Measurements from ENCODE around the gene MMP15.
"Not testable (repeated sequence)": the region's sequence is repeated elsewhere in the genome, so short reads cannot be mapped to it uniquely, and the experiment has no call there.

MMP15 gene

GRCh38 chr16:58086381-58087208, 61.0 kb downstream of the MMP15 start:
- no peak for FAIRE-seq
- no peak for DNase-seq (ENCODE audit: insufficient read length)
- TF ChIP-seq POLR2AphosphoS5 (IDR thresholded peaks at IDR 0.05; ENCODE audit: low read depth, low read length) = no peak
- no peak for TF ChIP-seq POLR2A (IDR thresholded peaks at IDR 0.05; ENCODE audit: low read depth, low read length)
- no peak for TF ChIP-seq TAF1 (IDR thresholded peaks at IDR 0.05; ENCODE audit: borderline replicate concordance, low read depth, low read length)

GRCh38 chr16:58087209-58087913, 61.8 kb downstream of the MMP15 start:
- FAIRE-seq (no peak), DNase-seq (ENCODE audit: insufficient read length) (no peak)
- TF ChIP-seq POLR2A (IDR thresholded peaks at IDR 0.05; ENCODE audit: low read depth, low read length) = no peak
- TF ChIP-seq TAF1 (IDR thresholded peaks at IDR 0.05; ENCODE audit: borderline replicate concordance, low read depth, low read length) = no peak
- no peak for TF ChIP-seq POLR2AphosphoS5 (IDR thresholded peaks at IDR 0.05; ENCODE audit: low read depth, low read length)

- TF ChIP-seq POLR2AphosphoS5 (IDR thresholded peaks at IDR 0.05; ENCODE audit: low read depth, low read length) (no peak), TAF1 (IDR thresholded peaks at IDR 0.05; ENCODE audit: borderline replicate concordance, low read depth, low read length) (no peak), POLR2A (IDR thresholded peaks at IDR 0.05; ENCODE audit: low read depth, low read length) (no peak)
- FAIRE-seq (no peak), DNase-seq (ENCODE audit: insufficient read length) (no peak)
Measured at GRCh38 chr16:58088091-58088490, 62.5 kb downstream of the MMP15 start.

- DNase-seq (ENCODE audit: insufficient read length) = not testable (repeated sequence)
Measured at GRCh38 chr16:58090396-58090795, 64.8 kb downstream of the MMP15 start.

GRCh38 chr16:58094026-58094425, 68.5 kb downstream of the MMP15 start:
- TF ChIP-seq POLR2AphosphoS5 (IDR thresholded peaks at IDR 0.05; ENCODE audit: low read depth, low read length) (no peak), TAF1 (IDR thresholded peaks at IDR 0.05; ENCODE audit: borderline replicate concordance, low read depth, low read length) (no peak), POLR2A (IDR thresholded peaks at IDR 0.05; ENCODE audit: low read depth, low read length) (no peak)
- DNase-seq (ENCODE audit: insufficient read length) (no peak), FAIRE-seq (no peak)

More at GRCh38 chr16:58090396-58090795, 64.8 kb downstream of the MMP15 start:
- FAIRE-seq = not testable (repeated sequence)

GRCh38 chr16:58094791-58095574, 69.4 kb downstream of the MMP15 start:
- TF ChIP-seq POLR2AphosphoS5 (IDR thresholded peaks at IDR 0.05; ENCODE audit: low read depth, low read length) (no peak), POLR2A (IDR thresholded peaks at IDR 0.05; ENCODE audit: low read depth, low read length) (no peak), TAF1 (IDR thresholded peaks at IDR 0.05; ENCODE audit: borderline replicate concordance, low read depth, low read length) (no peak)
- no peak for DNase-seq (ENCODE audit: insufficient read length)
- FAIRE-seq = no peak

- not testable (repeated sequence) for FAIRE-seq
Measured at GRCh38 chr16:58095575-58095960, 70.0 kb downstream of the MMP15 start.

GRCh38 chr16:58096249-58096648, 70.7 kb downstream of the MMP15 start:
- TF ChIP-seq POLR2AphosphoS5 (IDR thresholded peaks at IDR 0.05; ENCODE audit: low read depth, low read length) (no peak), POLR2A (IDR thresholded peaks at IDR 0.05; ENCODE audit: low read depth, low read length) (no peak), TAF1 (IDR thresholded peaks at IDR 0.05; ENCODE audit: borderline replicate concordance, low read depth, low read length) (no peak)
- FAIRE-seq (no peak), DNase-seq (ENCODE audit: insufficient read length) (no peak)

More at GRCh38 chr16:58095575-58095960, 70.0 kb downstream of the MMP15 start:
- not testable (repeated sequence) for DNase-seq (ENCODE audit: insufficient read length)

All from GM12892 (cell line).